GM12864 (cell line): ENCODE measurements around the gene ZNF688.

ENCODE experiments used
- DNase-seq: peaks from one replicate; pipeline ENCODE4 v3.0.0-alpha.2; 2011; ENCODE audit warnings: low read depth
- H3K4me3 ChIP-seq: 2 replicates; pipeline ENCODE4 v1.5.1; 2011; ENCODE audit warnings: mild to moderate bottlenecking, low read depth, low read length, control low read depth
- TF ChIP-seq, protein P1 (sequence below): IDR thresholded peaks from 2 replicates; pipeline ENCODE4 v1.5.1; 2011; ENCODE audit warnings: low read depth, mild to moderate bottlenecking, moderate library complexity, low read length, control low read depth, inconsistent platforms; ENCODE audit errors: missing control alignments

The ZNF688 gene

DNA sequence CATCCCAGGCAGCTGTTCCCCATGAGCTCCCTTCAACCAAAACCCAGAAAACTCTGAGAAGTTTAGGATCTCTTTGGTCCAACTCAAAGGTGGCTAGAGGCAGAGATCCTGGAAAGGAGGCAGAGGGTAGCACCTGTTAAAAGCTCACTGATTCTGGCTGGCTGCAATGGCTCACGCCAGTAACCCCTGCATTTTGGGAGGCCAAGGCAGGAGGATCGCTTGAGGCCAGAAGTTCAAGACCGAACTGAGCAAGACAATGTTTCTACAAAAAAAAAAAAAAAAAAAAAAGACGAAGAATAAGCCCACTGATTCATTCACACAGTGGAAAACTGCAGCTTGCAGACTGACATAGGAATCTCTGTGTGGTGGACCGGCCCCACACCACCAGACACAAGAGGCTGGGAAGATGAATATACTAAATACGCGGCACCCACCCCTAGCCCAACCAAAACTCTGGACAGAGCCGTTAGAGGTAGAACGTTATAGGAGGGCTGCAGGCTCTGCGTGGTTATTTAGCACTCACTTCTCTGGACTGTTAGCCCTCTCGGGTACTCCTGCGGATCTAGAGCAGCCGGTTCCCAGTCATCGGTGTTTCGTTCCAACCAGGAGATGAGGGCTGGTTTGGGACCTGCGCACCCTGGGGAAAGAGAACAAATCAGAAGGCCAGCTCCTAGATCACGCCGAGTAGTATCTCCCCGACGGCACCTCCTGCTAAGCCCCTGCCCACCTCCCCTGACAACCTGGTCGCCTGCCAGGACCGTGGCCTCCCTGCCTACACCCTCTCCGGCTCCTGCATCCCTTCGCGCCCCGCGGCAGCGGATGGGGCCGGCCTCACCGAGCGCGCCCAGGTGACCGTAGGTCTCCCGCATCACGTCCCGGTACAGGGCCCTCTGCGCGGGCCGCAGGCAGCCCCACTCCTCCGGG, 37.8 kb upstream of the ZNF688 start:
- no peak for DNase-seq
- TF ChIP-seq, protein P1, sequence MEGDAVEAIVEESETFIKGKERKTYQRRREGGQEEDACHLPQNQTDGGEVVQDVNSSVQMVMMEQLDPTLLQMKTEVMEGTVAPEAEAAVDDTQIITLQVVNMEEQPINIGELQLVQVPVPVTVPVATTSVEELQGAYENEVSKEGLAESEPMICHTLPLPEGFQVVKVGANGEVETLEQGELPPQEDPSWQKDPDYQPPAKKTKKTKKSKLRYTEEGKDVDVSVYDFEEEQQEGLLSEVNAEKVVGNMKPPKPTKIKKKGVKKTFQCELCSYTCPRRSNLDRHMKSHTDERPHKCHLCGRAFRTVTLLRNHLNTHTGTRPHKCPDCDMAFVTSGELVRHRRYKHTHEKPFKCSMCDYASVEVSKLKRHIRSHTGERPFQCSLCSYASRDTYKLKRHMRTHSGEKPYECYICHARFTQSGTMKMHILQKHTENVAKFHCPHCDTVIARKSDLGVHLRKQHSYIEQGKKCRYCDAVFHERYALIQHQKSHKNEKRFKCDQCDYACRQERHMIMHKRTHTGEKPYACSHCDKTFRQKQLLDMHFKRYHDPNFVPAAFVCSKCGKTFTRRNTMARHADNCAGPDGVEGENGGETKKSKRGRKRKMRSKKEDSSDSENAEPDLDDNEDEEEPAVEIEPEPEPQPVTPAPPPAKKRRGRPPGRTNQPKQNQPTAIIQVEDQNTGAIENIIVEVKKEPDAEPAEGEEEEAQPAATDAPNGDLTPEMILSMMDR, result no peak
- peak overlapping the region; percentile 93 for H3K4me3 ChIP-seq

DNA sequence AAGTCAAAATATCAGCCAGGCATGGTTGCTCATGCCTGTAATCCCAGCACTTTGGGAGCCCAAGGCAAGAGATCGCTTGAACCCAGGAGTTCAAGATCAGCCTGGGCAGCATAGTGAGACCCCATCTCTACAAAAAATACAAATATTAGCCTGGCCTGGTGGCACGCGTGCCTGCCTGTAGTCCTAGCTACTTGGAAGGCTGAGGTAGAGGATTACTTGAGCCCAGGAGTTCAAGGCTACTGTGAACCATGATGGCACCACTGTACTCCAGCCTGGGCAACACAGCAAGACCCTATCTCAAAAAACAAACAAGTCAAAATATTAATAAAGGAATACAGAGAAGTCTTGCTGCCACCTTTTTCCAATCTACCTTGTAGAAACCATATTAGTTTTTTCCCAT, 34.5 kb upstream of the ZNF688 start:
- no peak overlapping the region for H3K4me3 ChIP-seq
- DNase-seq, result no peak
- TF ChIP-seq, protein P1, result no peak

DNA sequence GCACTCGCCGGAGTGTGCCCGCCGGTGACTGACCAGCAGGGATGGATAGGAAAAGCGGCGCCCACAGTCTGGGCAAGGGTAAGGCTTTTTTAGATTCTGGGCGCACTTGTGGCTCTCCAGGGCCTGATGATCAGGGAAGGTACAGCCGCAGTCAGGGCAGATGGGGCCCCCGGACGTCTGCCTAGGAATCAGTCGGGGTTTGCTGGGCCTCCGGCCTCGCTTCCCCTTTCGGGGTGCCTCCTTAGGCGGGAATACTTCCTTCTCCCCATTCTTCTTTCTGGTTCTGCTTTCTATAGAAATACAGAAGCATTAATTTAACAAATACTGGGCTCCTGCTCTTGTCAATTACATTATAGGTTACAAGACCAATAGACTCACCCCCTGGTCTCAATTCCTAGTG, 33.6 kb upstream of the ZNF688 start:
- DNase-seq, result no peak
- TF ChIP-seq, protein P1, result no peak
- H3K4me3 ChIP-seq, result no peak overlapping the region

GRCh38 chr16:30604316-30604947, 32.9 kb upstream of the ZNF688 start:
- TF ChIP-seq, protein P1, result no peak
- DNase-seq, result no peak

DNA sequence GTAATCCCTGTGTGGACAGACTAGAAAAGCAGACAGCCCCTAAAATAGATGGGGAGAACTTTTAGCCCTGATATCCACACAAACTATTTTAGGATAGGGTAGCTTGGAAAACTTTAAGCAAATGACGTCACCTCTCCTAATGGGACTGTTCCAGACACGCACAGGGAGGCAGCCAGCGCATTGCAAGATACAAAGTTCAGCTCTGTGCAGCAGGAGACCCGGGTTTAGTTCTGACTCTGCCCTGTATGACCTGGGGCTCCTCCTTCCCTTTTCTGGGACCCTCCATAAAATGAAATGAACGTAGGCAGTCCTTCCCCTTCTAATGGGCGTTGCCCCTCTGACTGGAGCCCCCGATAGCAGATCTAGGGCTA, 32.4 kb upstream of the ZNF688 start:
- TF ChIP-seq, protein P1, result no peak
- DNase-seq, result no peak

More at GRCh38 chr16:30604316-30604947, 32.9 kb upstream of the ZNF688 start:
- no peak overlapping the region for H3K4me3 ChIP-seq

DNA sequence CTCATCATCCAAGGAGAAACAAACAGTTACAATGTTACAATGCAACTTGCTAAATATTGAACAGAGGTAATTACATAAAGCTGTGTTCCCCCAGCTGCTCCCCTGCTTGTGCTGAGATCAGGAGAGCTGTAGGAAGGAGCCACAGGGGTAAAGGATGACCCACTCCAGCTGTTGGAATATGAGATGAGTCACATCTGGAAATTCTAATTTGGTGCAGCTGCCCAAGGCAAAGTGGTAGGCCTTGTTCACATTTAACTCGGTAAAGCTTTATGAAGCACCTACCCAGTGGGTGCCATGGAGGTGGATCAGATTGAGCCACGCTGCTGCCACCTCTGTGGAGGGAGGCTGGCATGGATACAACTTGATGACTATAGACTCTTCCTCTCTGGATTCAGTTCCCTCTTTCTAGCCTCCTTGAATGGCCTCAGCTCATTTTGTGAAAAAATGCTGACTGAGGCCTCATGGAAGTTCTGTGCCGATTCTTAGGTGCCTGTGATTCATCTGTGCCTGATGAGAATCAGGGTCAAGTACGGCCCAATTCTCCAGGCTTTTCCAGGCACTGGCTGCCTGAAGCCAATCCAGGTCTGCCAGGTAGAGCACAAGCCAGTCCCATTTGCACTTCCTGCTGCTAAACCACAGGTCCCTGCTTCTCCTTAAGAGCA, 31.2 kb upstream of the ZNF688 start:
- no peak overlapping the region for H3K4me3 ChIP-seq
- no peak for DNase-seq
- TF ChIP-seq, protein P1, result no peak

More for the DNA sequence above, 32.4 kb upstream of the ZNF688 start:
- no peak overlapping the region for H3K4me3 ChIP-seq
